Bronchial epithelial cell (primary cell): Measurements from ENCODE around the gene EEA1. TPM values are rescaled to one million over a fixed set of nuclear protein-coding genes. Genes with fewer than 3 reads are reported as not detected.

Experiments
- DNase-seq: peaks from one replicate; pipeline ENCODE4 v3.0.0-alpha.2; 2010; ENCODE audit warnings: low read depth
- FAIRE-seq: peaks from 2 replicates; lab custom pipeline; 2011; peaks lifted over from hg19 to GRCh38; lab: Jason Lieb, UNC
- H3K27me3 ChIP-seq: 2 replicates; pipeline ENCODE4 v1.5.1; 2011; ENCODE audit warnings: low read length; ENCODE audit not compliant: control insufficient read depth, insufficient read depth
- H3K36me3 ChIP-seq: 2 replicates; pipeline ENCODE4 v1.5.1; 2011; ENCODE audit warnings: low read length; ENCODE audit not compliant: control insufficient read depth, insufficient read depth
- H3K4me3 ChIP-seq: 2 replicates; pipeline ENCODE4 v1.5.1; 2011; ENCODE audit warnings: mild to moderate bottlenecking, low read depth, low read length, control low read depth
- CTCF ChIP-seq: IDR thresholded peaks from 2 replicates; pipeline ENCODE4 v1.5.1; 2011; ENCODE audit warnings: mild to moderate bottlenecking, moderate library complexity, low read length, control low read depth, inconsistent platforms; ENCODE audit not compliant: insufficient read depth, severe bottlenecking
- total RNA-seq: library from RNA; depleted of rRNA; stranded (reverse); fragments of >200 nt; gene quantifications from 2 replicates; pipeline ENCODE4 v1.2.1, GENCODE V29; 2014

Gene EEA1
- total RNA-seq, 1 donor from 2014 or later: 8.4 TPM

GRCh38 chr12:92828565-92828964 is 100.5 kb downstream of the EEA1 start:
- H3K27me3 ChIP-seq: no peaks in the 10 kb centered on the region
- H3K4me3 ChIP-seq: no peak overlapping the region
- FAIRE-seq (no peak), DNase-seq (no peak)
- no peaks in the 10 kb centered on the region for H3K36me3 ChIP-seq
- no peak for TF ChIP-seq CTCF

DNA sequence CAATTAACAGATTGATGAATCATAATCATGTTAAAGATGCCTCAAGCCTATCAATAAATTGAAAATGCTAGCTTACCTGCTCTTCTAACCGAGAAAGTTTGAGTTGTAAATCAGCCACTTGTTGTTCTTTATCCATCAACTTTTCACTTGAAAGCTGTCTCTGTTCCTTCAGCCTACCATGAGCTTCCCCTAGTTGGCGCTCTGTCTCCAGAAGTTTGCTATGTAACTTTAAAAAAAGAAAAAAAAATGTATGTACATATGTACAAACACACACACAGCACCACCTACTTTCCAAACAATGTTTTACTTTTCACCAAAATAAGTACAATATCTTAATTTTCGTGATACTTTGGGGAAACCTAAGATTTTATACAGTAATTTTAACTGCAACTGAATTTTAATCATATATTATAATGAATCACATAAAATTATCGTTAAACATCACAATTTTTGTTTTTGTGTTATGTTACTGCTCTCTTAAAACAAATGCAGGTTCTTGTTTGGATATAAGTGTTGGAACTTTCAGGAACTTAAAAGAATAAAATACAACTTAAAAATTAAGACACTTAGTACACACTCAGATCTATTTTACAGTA is 101.2 kb downstream of the EEA1 start:
- TF ChIP-seq CTCF: peak; percentile 65
- DNase-seq (peak; percentile 65), FAIRE-seq (no peak)
- H3K27me3 ChIP-seq: no peaks in the 10 kb centered on the region
- no peak overlapping the region for H3K4me3 ChIP-seq
- H3K36me3 ChIP-seq: no peaks in the 10 kb centered on the region

DNA sequence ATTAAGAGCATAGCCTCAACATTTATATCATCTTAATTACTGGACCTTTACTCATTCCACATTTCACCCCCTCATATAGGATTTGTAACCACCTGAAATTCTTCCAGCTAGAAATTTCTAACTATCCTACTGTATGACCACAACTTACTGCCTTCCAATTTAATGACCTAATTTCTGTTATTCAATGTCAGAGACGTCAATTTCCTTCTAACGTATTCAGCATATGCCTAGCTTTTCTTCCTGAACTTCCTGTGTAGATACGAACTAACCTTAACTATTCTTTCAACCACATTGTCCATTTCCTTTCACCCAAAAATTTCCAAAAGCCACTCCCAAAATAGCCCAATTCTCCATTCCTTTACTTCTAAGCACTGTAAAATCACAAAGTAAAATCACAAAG is 108.0 kb downstream of the EEA1 start:
- DNase-seq (no peak), FAIRE-seq (no peak)
- H3K4me3 ChIP-seq: no peak overlapping the region
- no peaks in the 10 kb centered on the region for H3K27me3 ChIP-seq
- peaks cover 1% of the 10 kb centered on the region for H3K36me3 ChIP-seq
- no peak for TF ChIP-seq CTCF

DNA sequence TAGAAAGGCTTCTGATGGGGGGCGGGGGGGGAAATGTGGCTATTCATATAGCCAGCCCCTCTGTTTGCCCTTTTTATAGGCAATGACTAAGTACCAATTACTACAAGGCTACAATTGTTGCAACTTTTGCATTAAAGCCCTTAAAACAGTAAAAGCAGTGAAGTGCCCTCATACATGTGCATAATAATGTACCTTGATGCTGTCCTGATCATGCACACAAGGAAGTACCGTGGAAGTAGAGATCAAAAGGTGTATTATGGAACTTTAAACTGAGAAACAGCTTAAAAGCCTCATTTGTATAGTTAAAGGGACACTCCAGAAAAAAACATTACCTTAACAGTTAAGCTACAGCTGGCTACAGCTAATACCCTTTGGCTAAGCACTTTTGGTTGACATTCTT is 114.5 kb downstream of the EEA1 start:
- Histone ChIP-seq H3K4me3 (no peak overlapping the region), H3K27me3 (no peaks in the 10 kb centered on the region), H3K36me3 (peaks cover 1% of the 10 kb centered on the region)
- DNase-seq: no peak
- no peak for TF ChIP-seq CTCF
- no peak for FAIRE-seq

- Histone ChIP-seq H3K4me3 (no peak overlapping the region), H3K27me3 (no peaks in the 10 kb centered on the region), H3K36me3 (peaks cover 1% of the 10 kb centered on the region)
- DNase-seq: no peak
- no peak for TF ChIP-seq CTCF
- FAIRE-seq: no peak
Measured at GRCh38 chr12:92810370-92810769, 118.7 kb downstream of the EEA1 start.

- FAIRE-seq (no peak), DNase-seq (no peak)
- Histone ChIP-seq H3K27me3 (no peaks in the 10 kb centered on the region), H3K36me3 (no peaks in the 10 kb centered on the region), H3K4me3 (no peak overlapping the region)
- TF ChIP-seq CTCF: no peak
Measured at GRCh38 chr12:92803903-92804302, 125.2 kb downstream of the EEA1 start.
